ENCODE measurements around the gene CFAP100. TPM values are rescaled to one million over a fixed set of nuclear protein-coding genes. Genes with fewer than 3 reads are reported as not detected.
A peak's percentile ranks its signal among the peaks of the same experiment; 100 is the strongest.

CFAP100 gene
- total RNA-seq, 1 experiment from 2014 or later, result not detected

DNA sequence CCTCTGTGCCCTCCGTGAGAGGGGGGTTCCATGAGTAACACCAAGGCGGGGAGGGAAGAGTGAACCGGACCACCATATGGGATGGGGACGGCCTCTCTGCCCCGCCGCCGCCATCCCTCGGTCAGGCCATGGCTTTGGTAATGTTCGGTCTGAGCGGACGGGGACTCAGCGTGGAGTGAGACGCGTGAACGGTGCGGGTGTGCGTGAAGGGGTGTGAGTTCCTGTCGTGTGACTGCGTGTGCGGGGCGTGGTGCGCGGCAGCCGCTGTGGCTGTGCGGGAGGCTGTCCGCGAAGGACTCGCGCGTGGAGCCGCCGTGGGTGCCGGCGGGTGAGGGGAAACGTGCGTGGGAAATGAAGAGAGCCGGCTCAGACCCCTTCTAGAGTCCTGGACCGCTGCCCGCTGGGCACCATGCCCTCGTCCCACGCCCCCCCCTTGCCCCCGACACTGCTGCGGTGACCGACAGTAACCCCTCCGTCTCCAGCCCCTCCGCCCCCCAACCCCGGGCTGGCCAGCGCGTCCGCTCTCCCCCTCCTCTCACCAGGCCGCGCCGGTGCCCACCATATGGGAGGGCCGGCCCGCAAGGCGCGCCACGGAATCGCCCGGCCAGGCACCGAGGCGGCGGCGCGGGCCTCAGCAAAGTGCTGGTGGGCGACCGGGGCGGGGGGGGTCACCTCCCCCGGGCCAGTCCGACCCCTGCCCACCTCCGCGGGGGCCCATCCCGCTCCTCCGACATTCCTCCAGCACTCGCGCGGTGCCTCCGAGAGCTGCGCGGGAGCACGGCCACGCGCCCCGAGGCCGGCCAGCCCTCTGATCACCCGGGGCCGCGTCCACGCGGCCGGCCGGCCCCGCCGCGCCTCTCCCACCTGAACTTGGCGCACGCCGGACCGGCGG lies 38.1 kb upstream of the CFAP100 start:
- Histone ChIP-seq H3K79me2 (ENCODE audit: low read length) (no peaks in the 10 kb centered on the region), H3K4me2 (ENCODE audit: low read length) (peak overlapping the region; percentile 68), H3F3A (ENCODE audit: low read length, unreplicated experiment) (no peaks in the 10 kb centered on the region), H3K27me3 (ENCODE audit: low read length) (peaks cover 30% of the 10 kb centered on the region), H2AFZ (ENCODE audit: low read length) (peak overlapping the region; percentile 64; the same call in 1 of the 2 replicates), H3K9me2 (replicated peaks; ENCODE audit: low read length) (no peaks in the 10 kb centered on the region), H3K9ac (ENCODE audit: low read length) (no peak overlapping the region), H3K4me3 (ENCODE audit: low read length) (peak overlapping the region; percentile 40), H3K27ac (ENCODE audit: low read length) (no peak overlapping the region), H4K20me1 (ENCODE audit: low read length) (no peaks in the 10 kb centered on the region), H3K36me3 (ENCODE audit: low read depth, low read length) (no peaks in the 10 kb centered on the region), H3K9me3 (ENCODE audit: low read length) (no peaks in the 10 kb centered on the region), H3K4me1 (ENCODE audit: insufficient read depth, low read length) (peaks cover 6% of the 10 kb centered on the region; the same call in 1 of the 2 replicates)
- BruUV-seq (replicated peaks), result no TSS peak
- peak; percentile 24; the same call in 1 of the 2 replicates for ATAC-seq
- no peak for DNase-seq
- intact Hi-C loops (cut with micrococcal nuclease), result no loop called here
- POLR2A ChIA-PET (ENCODE audit: unreplicated experiment), result no interaction called here
- CTCF ChIA-PET, result no interaction called here
- TF ChIP-seq EZH2phosphoT487 (IDR thresholded peaks at IDR 0.05; ENCODE audit: borderline replicate concordance, low read length) (no peak), EZH2 (IDR thresholded peaks at IDR 0.05; ENCODE audit: low read length, unreplicated experiment) (peak; percentile 66)
- TF ChIP-seq, protein P1, sequence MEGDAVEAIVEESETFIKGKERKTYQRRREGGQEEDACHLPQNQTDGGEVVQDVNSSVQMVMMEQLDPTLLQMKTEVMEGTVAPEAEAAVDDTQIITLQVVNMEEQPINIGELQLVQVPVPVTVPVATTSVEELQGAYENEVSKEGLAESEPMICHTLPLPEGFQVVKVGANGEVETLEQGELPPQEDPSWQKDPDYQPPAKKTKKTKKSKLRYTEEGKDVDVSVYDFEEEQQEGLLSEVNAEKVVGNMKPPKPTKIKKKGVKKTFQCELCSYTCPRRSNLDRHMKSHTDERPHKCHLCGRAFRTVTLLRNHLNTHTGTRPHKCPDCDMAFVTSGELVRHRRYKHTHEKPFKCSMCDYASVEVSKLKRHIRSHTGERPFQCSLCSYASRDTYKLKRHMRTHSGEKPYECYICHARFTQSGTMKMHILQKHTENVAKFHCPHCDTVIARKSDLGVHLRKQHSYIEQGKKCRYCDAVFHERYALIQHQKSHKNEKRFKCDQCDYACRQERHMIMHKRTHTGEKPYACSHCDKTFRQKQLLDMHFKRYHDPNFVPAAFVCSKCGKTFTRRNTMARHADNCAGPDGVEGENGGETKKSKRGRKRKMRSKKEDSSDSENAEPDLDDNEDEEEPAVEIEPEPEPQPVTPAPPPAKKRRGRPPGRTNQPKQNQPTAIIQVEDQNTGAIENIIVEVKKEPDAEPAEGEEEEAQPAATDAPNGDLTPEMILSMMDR (conservative IDR thresholded peaks at IDR 0.05; ENCODE audit: low read depth, low read length), result no peak

DNA sequence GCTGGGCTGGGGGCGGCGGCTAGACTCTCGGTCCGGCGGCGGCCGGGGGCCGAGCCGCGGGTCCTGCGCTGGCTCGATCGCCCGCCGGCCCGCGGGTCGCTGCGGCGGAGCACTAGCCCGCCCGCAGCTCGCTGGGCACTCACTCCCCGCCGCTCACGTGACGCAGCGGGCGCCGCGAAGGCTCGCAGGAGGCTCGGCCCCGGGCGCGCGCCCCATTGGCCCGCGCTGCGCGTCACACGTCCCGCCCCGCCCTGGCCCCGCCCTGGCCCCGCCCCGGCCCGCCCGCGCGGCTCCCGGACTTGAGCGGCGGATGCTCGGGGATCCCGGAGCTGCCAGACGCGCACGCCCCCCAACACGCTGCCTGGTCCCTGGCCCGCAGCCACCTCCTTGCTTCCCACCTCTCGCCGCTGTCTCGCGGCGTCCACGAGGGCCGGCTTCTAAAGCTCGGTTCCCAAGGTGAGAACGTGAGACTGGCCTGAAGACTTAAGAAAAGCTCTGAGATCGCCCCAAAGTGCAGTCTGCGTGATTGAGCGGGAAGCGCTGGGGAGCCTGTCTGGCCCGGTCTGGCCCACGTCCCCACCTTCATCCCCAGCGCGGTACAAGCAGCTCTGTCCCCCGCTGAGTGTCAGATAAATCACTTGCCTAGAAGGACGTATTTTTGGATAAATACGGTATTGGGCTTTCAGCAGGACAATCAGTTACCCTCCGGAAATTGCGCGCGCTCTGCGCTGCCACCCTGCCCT lies 37.2 kb upstream of the CFAP100 start, which contains the start of gene KLF15:
Gene KLF15, minus strand, starts transcription at position 114 of the 743 bp plus-strand sequence. CDS start 4,486 bp downstream, outside the sequence.
- H2AFZ ChIP-seq (ENCODE audit: low read length), result peak within 1 kb of the TSS; percentile 77
- H3K36me3 ChIP-seq (ENCODE audit: low read depth, low read length), result no peaks in the 10 kb centered on the region
- no peaks in the 10 kb centered on the region for H3K9me3 ChIP-seq (ENCODE audit: low read length)
- POLR2A ChIA-PET (ENCODE audit: unreplicated experiment), result no interaction called here
- CTCF ChIA-PET, result no interaction called here
- peaks cover 6% of the 10 kb centered on the region; the same call in 1 of the 2 replicates for H3K4me1 ChIP-seq (ENCODE audit: insufficient read depth, low read length)
- H4K20me1 ChIP-seq (ENCODE audit: low read length), result no peaks in the 10 kb centered on the region
- peak within 1 kb of the TSS; percentile 88 for H3K4me2 ChIP-seq (ENCODE audit: low read length)
- ATAC-seq (peak; percentile 85), DNase-seq (peak; percentile 63)
- H3K9ac ChIP-seq (ENCODE audit: low read length), result no peak within 1 kb of the TSS
- H3K79me2 ChIP-seq (ENCODE audit: low read length), result no peaks in the 10 kb centered on the region
- peaks cover 30% of the 10 kb centered on the region for H3K27me3 ChIP-seq (ENCODE audit: low read length)
- H3K9me2 ChIP-seq (replicated peaks; ENCODE audit: low read length), result no peaks in the 10 kb centered on the region
- no peaks in the 10 kb centered on the region for H3F3A ChIP-seq (ENCODE audit: low read length, unreplicated experiment)
- intact Hi-C loops (cut with micrococcal nuclease), result no loop called here
- H3K4me3 ChIP-seq (ENCODE audit: low read length), result peak within 1 kb of the TSS; percentile 63
- BruUV-seq (replicated peaks), result no TSS peak
- TF ChIP-seq, protein P1 (conservative IDR thresholded peaks at IDR 0.05; ENCODE audit: low read depth, low read length), result no peak
- no peak for TF ChIP-seq EZH2 (IDR thresholded peaks at IDR 0.05; ENCODE audit: low read length, unreplicated experiment)
- no peak for TF ChIP-seq EZH2phosphoT487 (IDR thresholded peaks at IDR 0.05; ENCODE audit: borderline replicate concordance, low read length)
- H3K27ac ChIP-seq (ENCODE audit: low read length), result no peak within 1 kb of the TSS

Measured in PC-3 (cell line).